KBM-7 (cell line): ENCODE measurements around the gene COX7A1.
"Not testable (repeated sequence)": the region's sequence is repeated elsewhere in the genome, so short reads cannot be mapped to it uniquely, and the experiment has no call there.

ENCODE experiments used
- DNase-seq: peaks from one replicate; pipeline ENCODE4 v3.0.0-alpha.2; 2015
- in situ Hi-C: fragments of 300-500 bp; cut with MboI; formaldehyde crosslinking; loops from 2 replicates; pipeline ENCODE4 v1.14.3; 2020; ENCODE audit warnings: low sequenced_read_pairs, low pct_unique_long_range_greater_than_20kb, mixed read lengths

Gene COX7A1

GRCh38 chr19:36144624-36145023 lies 7.6 kb downstream of the COX7A1 start:
- in situ Hi-C loops: no loop called here

GRCh38 chr19:36142496-36142895 lies 9.8 kb downstream of the COX7A1 start:
- DNase-seq: no peak
- in situ Hi-C loops: no loop called here

More at GRCh38 chr19:36144624-36145023, 7.6 kb downstream of the COX7A1 start:
- DNase-seq: no peak

GRCh38 chr19:36142046-36142445 lies 10.2 kb downstream of the COX7A1 start:
- in situ Hi-C loops: no loop called here
- DNase-seq: no peak

- in situ Hi-C loops: no loop called here
- DNase-seq: peak; percentile 89
These were observed 11.0 kb downstream of the COX7A1 start for GRCh38 chr19:36141039-36141927.

GRCh38 chr19:36140304-36141038 lies 11.8 kb downstream of the COX7A1 start:
- peak; percentile 50 for DNase-seq
- in situ Hi-C loops: no loop called here

- peak; percentile 93 for DNase-seq
- in situ Hi-C loops: no loop called here
These were observed 12.6 kb downstream of the COX7A1 start, which contains the start of gene CAPNS1 for GRCh38 chr19:36139473-36140303. Gene CAPNS1 (plus strand): TSS chr19:36140066. CDS start chr19:36141012, 946 bp downstream.

- DNase-seq: no peak
These were observed 13.2 kb downstream of the COX7A1 start for GRCh38 chr19:36139120-36139472.

GRCh38 chr19:36136964-36137686 lies 15.1 kb downstream of the COX7A1 start:
- no peak for DNase-seq
- in situ Hi-C loops: no loop called here

More at GRCh38 chr19:36139120-36139472, 13.2 kb downstream of the COX7A1 start:
- in situ Hi-C loops: no loop called here

- in situ Hi-C loops: not testable (repeated sequence)
These were observed 17.4 kb downstream of the COX7A1 start for GRCh38 chr19:36134867-36135266.

GRCh38 chr19:36131221-36131620 lies 21.0 kb downstream of the COX7A1 start:
- DNase-seq, in situ Hi-C loops: not testable (repeated sequence)

More at GRCh38 chr19:36134867-36135266, 17.4 kb downstream of the COX7A1 start:
- not testable (repeated sequence) for DNase-seq

- DNase-seq: no peak
- in situ Hi-C loops: no loop called here
These were observed 23.9 kb downstream of the COX7A1 start for GRCh38 chr19:36128392-36128736.

GRCh38 chr19:36125557-36125956 lies 26.7 kb downstream of the COX7A1 start:
- in situ Hi-C loops: no loop called here
- DNase-seq: no peak

GRCh38 chr19:36121486-36122124 lies 30.6 kb downstream of the COX7A1 start:
- in situ Hi-C loops: no loop called here
- DNase-seq: peak; percentile 24

- DNase-seq: no peak
- in situ Hi-C loops: no loop called here
These were observed 31.3 kb downstream of the COX7A1 start for GRCh38 chr19:36120984-36121358.

GRCh38 chr19:36120092-36120983 lies 31.9 kb downstream of the COX7A1 start:
- DNase-seq: no peak
- in situ Hi-C loops: no loop called here

- in situ Hi-C loops: no loop called here
- DNase-seq: no peak
These were observed 36.0 kb downstream of the COX7A1 start for GRCh38 chr19:36116344-36116637.

GRCh38 chr19:36115453-36116343 lies 36.5 kb downstream of the COX7A1 start, which contains the start of gene TBCB:
Gene TBCB (plus strand): TSS chr19:36115468. CDS start chr19:36115561, 93 bp downstream.
- no peak for DNase-seq
- in situ Hi-C loops: no loop called here
